Endothelial cell of umbilical vein (primary cell): ENCODE results near the gene GOLT1B. TPM values are rescaled to one million over a fixed set of nuclear protein-coding genes. Genes with fewer than 3 reads are reported as not detected.

Source experiments
- BruUV-seq: library from RNA; stranded (reverse); fragments of 400-500 nt; replicated peaks from 2 replicates; lab custom pipeline; 2021; lab: Mats Ljungman, UMichigan
- CTCF ChIA-PET: fragments of 300-600, 350-600 bp; sonication (Branson Sonifier 250); formaldehyde crosslinking; loops from one replicate; lab custom pipeline; 2021; ENCODE audit warnings: antibody characterized with exemption, inconsistent platforms; lab: Charles Lee
- POLR2A ChIA-PET: fragments of 300-600, 350-600 bp; sonication (Branson Sonifier 250); formaldehyde crosslinking; loops from one replicate; lab custom pipeline; 2021; ENCODE audit warnings: antibody characterized with exemption, inconsistent platforms; lab: Charles Lee
- DNase-seq: peaks from one replicate; pipeline ENCODE4 v3.0.0-alpha.2; 2011; ENCODE audit warnings: low read depth, low spot score
- FAIRE-seq: peaks from 2 replicates; lab custom pipeline; 2011; peaks lifted over from hg19 to GRCh38; lab: Jason Lieb, UNC
- H2AFZ ChIP-seq: 2 replicates; pipeline ENCODE4 v1.6.0; 2012; ENCODE audit warnings: low read depth, low read length, control low read depth, inconsistent platforms
- H3K27ac ChIP-seq: 2 replicates; pipeline ENCODE4 v1.5.1; 2011; ENCODE audit warnings: low read depth, mild to moderate bottlenecking, control low read depth, low read length, moderate library complexity; ENCODE audit not compliant: insufficient read depth
- H3K27me3 ChIP-seq, 2 experiments: 2 replicates each; pipeline versions ENCODE4 v1.6.0 to v1.6.1; 2011; ENCODE audit warnings: low read length in 2 of 2, mixed read lengths in 1 of 2; ENCODE audit not compliant: control insufficient read depth in 2 of 2, insufficient read depth in 2 of 2
- H3K36me3 ChIP-seq, 2 experiments: 2 replicates in 1 of 2; 3 replicates in 1 of 2; pipeline ENCODE4 v1.5.1; 2011; ENCODE audit warnings: low read length in 2 of 2, mild to moderate bottlenecking in 1 of 2, moderate library complexity in 1 of 2; ENCODE audit not compliant: control insufficient read depth in 2 of 2, insufficient read depth in 2 of 2; ENCODE audit errors: extremely low read depth in 1 of 2
- H3K4me1 ChIP-seq: 3 replicates; pipeline ENCODE4 v1.5.1; 2011; ENCODE audit warnings: mild to moderate bottlenecking, low read length; ENCODE audit not compliant: control insufficient read depth, insufficient read depth; ENCODE audit errors: extremely low read depth
- H3K4me2 ChIP-seq: 2 replicates; pipeline ENCODE4 v1.6.1; 2011; ENCODE audit warnings: low read length, control low read depth, mixed read lengths; ENCODE audit not compliant: insufficient read depth
- H3K4me3 ChIP-seq, 3 experiments: fragments of 200-600 bp in 1 of 3; sonication (generic), shearing (Covaris generic) in 1 of 3; replicated peaks in 1 of 3; 2 replicates each; pipeline ENCODE4 v1.5.1; 2011 to 2016; ENCODE audit warnings: control low read depth in 3 of 3, low read length in 3 of 3, mild to moderate bottlenecking in 2 of 3, inconsistent platforms in 1 of 3, low read depth in 1 of 3, moderate library complexity in 1 of 3; ENCODE audit not compliant: insufficient read depth in 1 of 3
- H3K79me2 ChIP-seq: 2 replicates; pipeline ENCODE4 v1.6.0; 2012; ENCODE audit warnings: low read length, inconsistent platforms; ENCODE audit not compliant: control insufficient read depth, insufficient read depth
- H3K9ac ChIP-seq: replicated peaks from 2 replicates; pipeline ENCODE3; 2011; ENCODE audit warnings: low read length, control low read depth; ENCODE audit not compliant: insufficient read depth; ENCODE audit errors: extremely low read depth
- H3K9me1 ChIP-seq: replicated peaks from 3 replicates; pipeline ENCODE4 v1.6.0; 2011; ENCODE audit warnings: mild to moderate bottlenecking, low read length; ENCODE audit not compliant: control insufficient read depth, insufficient read depth; ENCODE audit errors: extremely low read depth
- H3K9me3 ChIP-seq: replicated peaks from 2 replicates; pipeline ENCODE4 v1.5.1; 2012; ENCODE audit warnings: low read length, inconsistent platforms; ENCODE audit not compliant: control insufficient read depth, insufficient read depth
- H4K20me1 ChIP-seq: replicated peaks from 2 replicates; pipeline ENCODE3; 2011; ENCODE audit warnings: mild to moderate bottlenecking, low read length; ENCODE audit not compliant: control insufficient read depth, insufficient read depth; ENCODE audit errors: extremely low read depth
- CTCF ChIP-seq, 2 donors: IDR thresholded peaks; 1 replicate in 1 of 2; 2 replicates in 1 of 2; pipeline ENCODE4 v1.5.1; 2011; ENCODE audit warnings: low read length in 2 of 2, mild to moderate bottlenecking in 2 of 2, moderate library complexity in 2 of 2, control low read depth in 1 of 2, inconsistent platforms in 1 of 2, low read depth in 1 of 2; ENCODE audit not compliant: insufficient read depth in 1 of 2; ENCODE audit errors: extremely low read depth in 1 of 2
- EZH2 ChIP-seq: IDR thresholded peaks from 2 replicates; pipeline ENCODE4 v1.6.1; 2012; ENCODE audit warnings: borderline replicate concordance, low read depth, mild to moderate bottlenecking, moderate library complexity, low read length, inconsistent platforms; ENCODE audit not compliant: severe bottlenecking
- FOS ChIP-seq: IDR thresholded peaks from 2 replicates; pipeline ENCODE4 v1.6.1; 2011; ENCODE audit warnings: mild to moderate bottlenecking, low read length, moderate library complexity, borderline replicate concordance; ENCODE audit not compliant: insufficient read depth
- MAX ChIP-seq: IDR thresholded peaks from 2 replicates; pipeline ENCODE4 v1.6.1; 2011; ENCODE audit not compliant: insufficient read depth, insufficient read length
- MYC ChIP-seq: IDR thresholded peaks from one replicate; pipeline ENCODE4 v1.6.1; 2011; ENCODE audit warnings: mild to moderate bottlenecking, low read depth, low read length
- POLR2A ChIP-seq: IDR thresholded peaks from 2 replicates; pipeline ENCODE4 v1.6.1; 2012; ENCODE audit warnings: low read depth, mild to moderate bottlenecking, control low read depth, low read length
- POLR2AphosphoS5 ChIP-seq: IDR thresholded peaks from 2 replicates; pipeline ENCODE4 v1.6.1; 2012; ENCODE audit warnings: low read depth, mild to moderate bottlenecking, control low read depth, low read length, moderate library complexity; ENCODE audit not compliant: insufficient read depth
- dilution Hi-C: fragments of 300-500 bp; cut with MboI; formaldehyde crosslinking; loops from one replicate; pipeline ENCODE4 v1.15.0; 2019; ENCODE audit warnings: low sequenced_read_pairs; ENCODE audit not compliant: extremely low pct_ligation_motif_present
- intact Hi-C: fragments of 100-400 bp; cut with micrococcal nuclease; formaldehyde crosslinking; loops from one replicate; pipeline ENCODE4 v1.10.0; 2022
- polyA plus RNA-seq, 4 experiments: library from polyadenylated mRNA; depleted of rRNA in 3 of 4; stranded (reverse) in 3 of 4; unstranded in 1 of 4; fragments of >200 nt; gene quantifications; 2 replicates each; pipeline versions ENCODE4 v1.2.1 to v1.2.3, GENCODE V29; 2011 to 2012; ENCODE audit warnings: missing spikeins in 1 of 4
- total RNA-seq: library from RNA; stranded (reverse); gene quantifications from 2 replicates; pipeline ENCODE4 v1.2.3, GENCODE V29; 2021

The GOLT1B gene
- total and polyA plus RNA-seq, 2 donors (not counting 3 experiments of a cell fraction or from before 2014, with no cell fraction given) = 21.9 to 50.5 TPM

GRCh38 chr12:21529456-21529855 is 27.9 kb downstream of the GOLT1B start:
- Histone ChIP-seq H2AFZ (no peak overlapping the region), H4K20me1 (no peaks in the 10 kb centered on the region), H3K27me3 (peaks cover 12 to 39% of the 10 kb centered on the region in 2 experiments), H3K27ac (no peak overlapping the region), H3K4me3 (no peak overlapping the region), H3K9me1 (no peaks in the 10 kb centered on the region), H3K9ac (no peak overlapping the region), H3K4me1 (peaks cover 12% of the 10 kb centered on the region), H3K79me2 (no peaks in the 10 kb centered on the region), H3K4me2 (no peak overlapping the region), H3K36me3 (no peaks in the 10 kb centered on the region), H3K9me3 (no peaks in the 10 kb centered on the region)
- dilution Hi-C loops = no loop called here
- no peak for DNase-seq
- CTCF ChIA-PET = no interaction called here
- intact Hi-C loops = no loop called here
- no TSS peak for BruUV-seq
- POLR2A ChIA-PET = no interaction called here
- no peak for FAIRE-seq
- TF ChIP-seq POLR2A (no peak), FOS (no peak), MAX (no peak), CTCF (IDR thresholded peaks at IDR 0.05; ENCODE audit: extremely low read depth in 1 of 2, insufficient read depth in 1 of 2, low read depth in 1 of 2, low read length in 2 of 2) (no peak), EZH2 (no peak), MYC (no peak), POLR2AphosphoS5 (no peak)
